ENCODE data around the gene PIGC.

PIGC gene

DNA sequence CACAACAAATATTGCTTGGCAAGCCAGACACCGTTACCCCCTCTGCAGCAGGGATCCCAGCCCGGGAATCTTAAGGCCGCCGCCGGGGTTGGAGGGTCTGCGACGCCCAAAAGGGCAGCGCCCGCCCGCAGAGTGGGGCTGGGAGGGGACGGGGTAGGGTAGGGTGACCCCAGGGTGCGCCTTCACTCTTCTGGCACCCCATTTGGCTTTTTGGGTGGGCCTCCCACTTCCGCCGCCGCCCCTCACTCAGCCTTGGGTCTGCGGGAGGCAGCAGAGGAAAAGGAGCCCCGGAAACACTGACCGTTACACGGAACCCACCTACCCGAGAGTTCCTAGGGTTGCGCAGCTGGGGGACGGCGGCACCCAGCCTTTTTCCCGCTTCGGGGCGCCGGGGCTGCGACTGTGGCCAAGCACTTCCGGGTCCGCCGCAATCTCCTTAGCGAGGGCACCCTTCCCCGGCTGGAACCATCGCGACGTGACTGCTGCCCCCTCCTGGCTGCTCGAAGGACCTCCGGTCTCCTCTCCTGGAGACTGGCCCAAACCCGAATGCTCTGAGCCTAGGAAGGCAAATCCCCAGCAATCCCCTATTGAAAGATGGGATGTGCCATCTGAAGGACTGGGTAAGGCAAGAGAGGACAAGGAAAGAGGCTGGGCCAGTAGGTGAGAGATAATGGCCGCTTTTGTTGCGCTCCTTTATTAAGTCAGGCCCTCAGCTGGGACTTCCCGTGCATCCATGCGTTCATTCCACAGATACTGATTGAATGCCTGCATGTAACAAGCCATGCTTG, at the start of gene PIGC:
Gene PIGC, minus strand, starts transcription at position 404 of the 788 bp plus-strand sequence. CDS start 1,447 bp downstream, outside the sequence.
- DNase-seq = peak; percentile 87

DNA sequence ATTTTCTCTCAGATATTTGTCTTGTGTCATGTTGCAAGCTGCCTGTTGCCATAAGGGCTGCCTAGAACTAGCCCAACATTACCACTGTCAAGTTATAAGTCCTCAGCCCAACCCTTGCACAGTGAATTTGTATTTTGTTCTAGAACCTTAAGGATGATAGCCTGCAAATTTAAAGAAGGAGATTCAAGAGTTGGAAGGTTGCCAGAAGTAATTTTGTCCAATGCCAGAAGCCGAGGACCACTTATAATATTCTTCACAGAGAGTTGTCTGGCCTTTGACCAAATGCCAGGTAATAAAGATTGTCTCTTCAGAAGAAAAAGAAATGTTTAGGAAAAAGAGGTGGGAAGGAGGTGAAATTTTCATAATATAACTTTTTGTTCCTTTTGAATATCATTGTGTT, 48.6 kb upstream of the PIGC start:
- DNase-seq = no peak

DNA sequence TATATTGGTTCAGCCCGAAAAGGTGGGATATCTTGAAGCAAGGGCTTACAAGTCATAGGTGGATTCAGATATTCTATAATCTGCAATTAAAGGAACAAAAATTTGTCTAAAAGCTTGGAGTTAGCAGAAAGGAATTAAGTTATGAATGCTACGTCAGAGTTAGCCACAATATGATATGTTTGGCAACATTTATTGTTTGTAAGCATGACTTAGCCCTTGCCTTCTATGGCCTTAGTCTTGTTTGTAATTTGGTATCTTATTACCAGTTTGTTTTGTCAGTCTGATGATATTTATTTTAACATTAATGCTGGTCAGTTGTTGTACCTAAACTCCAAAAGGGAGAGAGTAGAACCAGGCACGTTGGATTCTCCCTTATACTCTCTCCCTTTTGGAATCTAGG, 46.0 kb upstream of the PIGC start:
- DNase-seq = no peak

- DNase-seq = no peak
These were observed 44.5 kb upstream of the PIGC start for GRCh38 chr1:172488393-172488792.

GRCh38 chr1:172487550-172487949, 43.7 kb upstream of the PIGC start:
- DNase-seq = no peak

DNA sequence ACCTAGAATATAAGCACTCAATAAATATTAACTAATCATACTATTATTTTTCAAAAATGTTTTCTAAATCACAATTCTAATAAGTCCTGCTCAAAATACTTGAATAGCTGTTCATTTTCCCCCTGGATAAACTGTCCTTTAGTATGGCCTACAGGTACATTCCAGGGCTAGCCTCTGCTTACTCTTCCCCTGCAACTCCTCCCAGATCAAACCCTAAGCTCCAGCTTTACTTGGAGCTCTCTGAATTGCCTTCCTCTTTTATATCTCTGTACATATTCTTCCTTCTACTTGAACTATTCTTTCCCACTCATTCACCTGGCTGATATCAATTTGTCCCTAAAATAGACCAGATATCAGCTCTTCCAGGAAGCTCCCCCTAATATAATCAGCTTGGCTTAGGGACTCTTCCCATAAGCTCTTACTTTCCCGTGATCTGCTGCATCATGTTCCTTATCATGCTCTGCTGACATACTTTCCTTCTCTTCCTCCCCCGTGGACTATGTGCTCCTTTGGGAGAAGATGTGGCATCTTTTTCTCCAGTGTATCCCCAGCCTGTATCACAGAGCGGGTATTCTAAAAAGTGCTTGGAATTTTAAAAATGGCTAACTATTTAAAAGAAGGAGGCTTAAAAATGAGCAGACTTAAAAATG, 43.1 kb upstream of the PIGC start:
- no peak for DNase-seq

DNA sequence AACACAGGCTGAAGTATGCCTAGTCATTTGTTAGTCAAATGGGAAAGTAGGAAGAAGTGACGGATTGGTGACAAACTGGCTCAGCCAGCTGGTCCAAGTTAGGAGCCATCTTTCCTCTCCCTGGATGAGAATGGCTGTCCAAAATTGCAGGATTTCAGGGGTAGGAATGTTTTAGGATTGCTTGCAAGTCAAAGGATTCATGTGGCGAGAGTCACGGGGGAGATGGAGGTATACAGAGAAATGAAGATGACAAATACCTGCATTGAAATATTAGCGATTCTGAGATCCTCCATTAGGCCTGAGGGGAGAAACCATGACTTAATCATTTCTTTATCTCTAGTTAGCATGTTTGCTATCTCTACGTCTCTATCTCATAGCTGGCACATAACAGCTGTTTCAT, 41.8 kb upstream of the PIGC start:
- no peak for DNase-seq

DNA sequence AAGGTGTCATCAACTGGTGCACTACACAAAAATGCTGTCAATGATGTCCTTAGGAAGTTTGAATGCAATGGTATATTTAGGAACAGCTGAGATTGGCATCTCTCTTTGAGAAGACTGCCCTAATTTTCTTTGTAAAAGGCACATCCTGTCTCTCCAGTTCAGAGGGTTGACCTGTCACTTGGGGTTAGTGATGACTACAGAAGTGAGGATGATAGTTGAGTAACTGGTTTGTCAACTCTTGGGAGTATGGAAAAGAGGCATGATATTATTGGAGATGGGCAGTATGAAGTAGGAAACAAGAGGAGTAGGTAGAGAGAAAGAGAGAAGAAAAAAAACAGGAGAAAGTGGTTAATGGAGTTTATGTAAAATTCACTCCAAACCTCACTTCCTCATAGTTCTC, 40.4 kb upstream of the PIGC start:
- DNase-seq = no peak

DNA sequence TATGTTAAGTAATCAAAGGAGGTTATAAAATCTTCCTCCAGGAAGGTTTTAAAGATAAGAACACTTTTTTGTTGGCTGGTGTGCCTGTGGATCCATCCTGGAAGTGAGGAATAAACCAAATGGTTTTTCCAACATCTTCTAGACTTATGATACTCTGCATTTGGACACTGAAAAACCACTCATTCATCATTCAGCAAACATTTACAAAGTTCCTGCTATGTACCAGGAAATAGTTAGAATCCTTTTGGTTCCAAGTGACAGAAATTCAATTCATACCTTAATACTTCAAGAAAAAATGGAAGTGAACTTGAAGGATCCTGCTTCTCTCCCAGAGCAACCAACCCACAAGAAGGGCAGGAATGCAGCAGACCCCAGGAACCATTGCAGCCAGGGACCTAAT, 39.6 kb upstream of the PIGC start:
- no peak for DNase-seq

DNA sequence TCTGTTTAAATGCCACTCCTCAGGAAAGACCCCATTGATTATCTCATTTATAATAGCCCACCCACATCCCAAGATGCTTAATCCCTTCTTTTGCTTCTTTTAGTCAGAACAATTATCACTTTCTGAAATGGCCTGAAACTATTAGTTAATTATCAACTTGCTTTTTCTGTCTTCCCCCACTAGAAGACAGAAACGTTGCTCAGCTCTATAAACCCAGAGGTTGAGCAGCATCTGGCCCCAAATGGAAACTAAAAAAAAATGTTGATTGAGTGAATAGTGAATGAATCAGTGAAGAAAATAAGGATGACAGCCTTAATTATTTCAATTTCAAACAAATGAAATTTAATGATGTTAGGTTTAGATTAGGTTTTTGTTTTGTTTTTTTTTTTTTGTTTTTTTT, 38.2 kb upstream of the PIGC start:
- no peak for DNase-seq

GRCh38 chr1:172480431-172480830, 36.6 kb upstream of the PIGC start:
- no peak for DNase-seq

DNA sequence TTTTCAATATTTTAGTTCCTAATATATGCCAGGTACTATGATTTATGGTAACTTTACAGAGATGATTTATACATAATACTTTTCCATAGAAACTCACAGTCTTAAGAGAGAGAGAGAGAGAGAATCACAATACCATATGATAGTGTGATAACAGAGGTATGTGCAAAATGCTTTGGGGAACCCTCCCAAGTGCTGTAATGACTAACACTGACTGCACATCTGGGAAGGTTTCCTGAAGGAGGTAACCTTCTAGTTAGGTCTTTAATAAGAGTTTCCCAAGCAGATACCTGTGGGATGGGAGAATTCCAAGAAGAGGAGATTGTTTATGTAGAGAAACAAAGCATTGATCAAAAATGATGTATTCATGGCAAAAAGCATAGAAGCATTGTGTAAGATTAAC, 34.6 kb upstream of the PIGC start:
- DNase-seq = no peak

DNA sequence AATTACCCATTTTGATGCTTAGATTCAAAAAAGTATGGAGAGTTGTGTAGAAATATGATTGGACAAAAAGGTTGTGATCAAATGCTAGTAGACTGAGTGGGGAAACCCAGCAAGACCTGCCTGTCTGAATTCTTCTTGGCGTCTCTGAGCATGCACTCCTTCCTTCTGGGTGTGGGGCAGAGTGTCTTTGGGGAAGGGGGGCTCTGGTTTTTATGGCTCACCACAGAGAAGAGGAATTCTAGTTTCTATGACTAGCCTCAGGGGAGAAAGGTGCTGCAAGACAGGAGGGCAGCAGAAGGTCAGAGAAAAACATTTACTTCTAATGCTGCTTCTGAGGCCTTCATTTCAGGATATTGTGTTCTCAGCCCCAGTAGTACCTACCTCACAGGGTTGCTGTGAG, 33.9 kb upstream of the PIGC start:
- no peak for DNase-seq

- DNase-seq = no peak
These were observed 33.3 kb upstream of the PIGC start for GRCh38 chr1:172477216-172477615.

DNA sequence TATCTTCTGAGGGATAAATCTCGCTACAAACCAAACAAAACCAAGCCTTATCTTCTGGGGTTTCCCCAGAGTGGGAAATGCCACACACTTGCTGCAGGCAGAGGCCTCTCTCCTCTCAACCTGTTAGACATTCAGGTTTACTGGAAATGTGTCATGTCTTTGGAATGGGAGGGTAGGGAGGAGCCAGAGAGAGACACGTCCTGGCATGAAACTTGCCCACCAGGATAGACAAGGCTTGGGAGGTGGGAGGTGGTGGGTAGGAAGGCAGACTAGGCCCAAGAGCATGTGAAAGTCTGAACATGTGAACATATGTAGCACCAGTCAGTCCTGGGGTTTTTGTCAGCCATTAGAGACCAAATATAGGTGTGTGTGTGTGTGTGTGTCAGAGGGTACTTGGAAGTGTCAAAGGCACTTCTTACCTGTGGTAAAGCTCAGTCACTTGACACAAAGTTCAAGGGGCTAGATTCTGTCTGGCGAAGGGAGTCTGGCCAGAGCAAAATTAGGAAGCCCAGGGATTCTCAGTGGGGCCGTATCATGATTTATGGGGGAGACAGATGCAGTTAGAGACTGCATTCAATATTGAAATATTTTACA, 32.4 kb upstream of the PIGC start:
- DNase-seq = no peak

DNA sequence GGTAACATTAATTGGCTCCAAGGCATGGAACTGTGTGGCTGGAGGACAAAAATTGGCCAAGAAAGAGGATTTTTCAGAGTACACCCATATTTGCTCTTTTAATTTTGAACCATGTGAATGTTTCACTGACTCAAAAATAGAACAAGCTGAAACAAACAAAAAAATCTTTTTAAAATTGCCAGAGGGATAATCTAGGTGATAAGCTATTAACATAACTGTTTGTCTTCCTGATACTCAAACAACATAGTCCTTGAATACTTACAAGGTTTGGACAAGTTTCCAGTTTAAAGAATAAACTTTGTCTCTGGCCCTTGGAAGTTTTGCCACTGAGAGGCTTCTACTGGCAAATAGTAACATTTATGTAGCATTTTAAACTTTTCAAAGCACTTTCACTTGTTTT, 30.0 kb upstream of the PIGC start:
- no peak for DNase-seq

DNA sequence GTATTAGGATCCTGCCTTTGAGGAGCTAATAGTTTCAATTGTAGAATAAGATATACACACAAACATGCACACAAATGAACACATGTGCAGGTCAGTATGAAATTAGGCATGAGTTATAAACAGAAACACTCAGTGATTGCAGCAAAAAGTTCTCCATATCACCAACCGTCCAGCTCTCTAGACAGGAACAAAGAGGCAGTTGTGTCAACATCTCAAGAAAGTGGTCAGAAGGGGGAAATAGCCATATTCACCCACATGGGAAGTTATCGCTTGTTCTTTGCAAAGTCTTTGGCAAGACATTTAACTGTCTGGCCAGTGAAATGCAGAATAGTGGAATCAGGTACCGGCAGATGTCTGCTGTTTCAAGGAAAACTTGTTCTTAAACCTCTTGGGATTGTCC, 29.4 kb upstream of the PIGC start:
- DNase-seq = no peak

DNA sequence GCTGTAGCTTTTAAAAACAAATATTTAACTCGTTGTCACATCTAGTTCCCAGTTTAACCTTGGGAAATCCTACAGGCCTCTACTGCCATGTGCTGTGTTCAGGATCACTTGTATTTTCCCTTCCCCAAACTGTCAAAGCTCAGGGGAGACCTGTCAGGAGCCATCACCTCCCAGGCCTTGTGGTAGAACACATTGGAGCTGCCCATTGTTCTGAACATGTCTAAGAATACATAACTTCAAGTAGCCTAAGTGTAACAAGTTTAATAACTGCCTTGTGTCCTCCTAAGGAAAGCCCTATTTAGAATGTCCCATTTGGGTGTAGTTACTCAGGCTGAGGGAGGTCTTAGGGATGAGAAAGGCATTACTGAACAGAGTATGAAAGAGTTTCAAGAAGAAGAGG, 28.6 kb upstream of the PIGC start:
- no peak for DNase-seq

DNA sequence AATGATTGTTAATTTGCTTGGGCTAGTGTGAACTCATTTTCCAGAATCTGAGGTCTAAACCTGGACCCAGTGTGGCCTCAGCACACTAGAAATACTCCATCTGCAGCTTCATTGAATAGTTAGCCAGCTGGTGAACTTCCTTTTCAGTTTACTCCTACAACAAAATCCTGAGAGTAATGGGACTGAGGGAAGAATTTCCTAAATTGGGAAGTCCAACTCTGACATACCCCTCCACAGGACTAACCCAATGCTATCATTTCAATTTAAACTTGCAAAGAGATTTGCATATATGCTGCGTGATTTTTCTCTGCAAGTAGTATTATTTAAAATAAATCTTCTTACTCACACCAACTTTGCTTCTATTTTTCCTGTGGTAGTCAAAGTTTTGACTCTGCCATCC, 27.8 kb upstream of the PIGC start:
- no peak for DNase-seq

DNA sequence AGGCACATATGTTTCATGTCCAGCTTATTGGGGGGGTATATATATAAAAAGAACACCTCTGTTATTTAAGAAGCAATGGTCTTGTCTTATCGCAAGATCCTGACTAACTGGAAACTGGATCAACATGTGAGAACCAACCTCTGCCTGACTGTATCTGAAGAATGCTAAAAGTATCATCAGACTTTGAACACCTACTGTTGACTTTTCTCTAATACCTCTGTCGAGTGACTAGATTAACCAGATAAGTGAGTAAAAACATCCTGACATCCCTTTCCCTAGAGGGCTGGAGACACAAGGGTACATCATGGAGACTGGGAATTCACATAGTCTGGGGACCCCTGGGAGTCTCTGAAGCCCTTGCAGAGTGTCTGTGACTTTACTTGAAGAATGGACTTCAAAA, 26.3 kb upstream of the PIGC start:
- no peak for DNase-seq

DNA sequence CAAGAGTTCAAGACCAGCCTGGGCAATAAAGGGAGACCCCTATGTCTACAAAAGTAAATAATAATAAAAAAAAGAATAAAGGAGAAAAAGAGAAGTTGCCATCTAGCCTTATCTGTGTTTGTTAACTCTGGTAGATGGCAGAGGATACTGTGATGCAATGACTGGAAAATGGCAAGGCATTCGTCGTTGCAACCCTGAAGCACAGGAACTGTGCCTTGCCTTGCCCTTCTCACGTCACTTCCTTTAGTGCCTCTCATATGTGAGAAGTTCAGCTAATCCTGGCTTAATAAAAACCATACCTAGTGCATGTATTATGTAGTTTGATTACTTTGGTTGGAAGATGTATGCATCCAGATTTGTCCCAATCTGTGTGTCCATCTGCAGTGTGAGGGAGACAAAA, 25.8 kb upstream of the PIGC start:
- DNase-seq = no peak

DNA sequence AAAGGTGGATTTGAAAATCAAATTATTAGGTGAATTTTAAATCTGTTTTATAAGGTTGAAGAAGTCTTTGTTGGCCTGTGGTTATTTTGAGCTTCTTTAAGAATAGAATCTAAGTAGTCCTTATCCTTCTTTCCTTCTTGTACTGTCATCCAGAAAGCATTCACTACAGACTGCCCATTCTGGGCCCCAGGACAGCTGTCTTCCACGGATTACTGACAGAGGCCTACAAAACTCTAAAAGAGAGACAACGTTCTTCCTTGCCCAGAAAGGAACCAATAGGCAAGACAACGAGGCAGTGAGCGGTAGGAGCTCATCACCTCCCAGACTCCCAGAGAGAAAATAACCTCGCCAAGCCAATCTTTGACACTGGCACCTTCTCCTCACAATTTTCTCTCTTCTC, 24.4 kb upstream of the PIGC start:
- DNase-seq = no peak

- no peak for DNase-seq
These were observed 23.6 kb upstream of the PIGC start for GRCh38 chr1:172467446-172467845.

GRCh38 chr1:172466795-172467407, 23.0 kb upstream of the PIGC start:
- no peak for DNase-seq
